Activated T-helper 17 cell treated with anti-CD3 and anti-CD28 coated beads, Interleukin-2, amount 50 U/mL, for 72 hours (primary cell): Measurements from ENCODE around the gene LTA. TPM values are rescaled to one million over a fixed set of nuclear protein-coding genes. Genes with fewer than 3 reads are reported as not detected.
"Not testable (repeated sequence)": the region's sequence is repeated elsewhere in the genome, so short reads cannot be mapped to it uniquely, and the experiment has no call there.

Experiments
- ATAC-seq: fragments of 150-1000 bp; cut with Tn5 transposase; replicated peaks from 2 replicates; pipeline ENCODE4 v1.10.0; 2021; ENCODE audit warnings: mild to moderate bottlenecking, moderate library complexity
- H3K27ac Mint-ChIP-seq: one replicate; pipeline ENCODE4 v1.8.0; 2022; ENCODE audit warnings: mixed read lengths
- H3K27me3 Mint-ChIP-seq: one replicate; pipeline ENCODE4 v1.8.0; 2022; ENCODE audit warnings: mixed read lengths
- H3K36me3 Mint-ChIP-seq: one replicate; pipeline ENCODE4 v1.8.0; 2022; ENCODE audit warnings: low read depth, mild to moderate bottlenecking, mixed read lengths
- H3K4me1 Mint-ChIP-seq: one replicate; pipeline ENCODE4 v1.8.0; 2022; ENCODE audit warnings: mixed read lengths
- H3K4me3 Mint-ChIP-seq: one replicate; pipeline ENCODE4 v1.8.0; 2022; ENCODE audit warnings: mild to moderate bottlenecking, mixed read lengths
- H3K9me3 Mint-ChIP-seq: one replicate; pipeline ENCODE4 v1.8.0; 2022; ENCODE audit warnings: mixed read lengths
- total RNA-seq, 2 donors: library from RNA; stranded (reverse); gene quantifications; one replicate each; pipeline ENCODE4 v1.2.3, GENCODE V29; 2022

LTA gene
- total RNA-seq, 2 donors from 2014 or later = 163 to 567 TPM

DNA sequence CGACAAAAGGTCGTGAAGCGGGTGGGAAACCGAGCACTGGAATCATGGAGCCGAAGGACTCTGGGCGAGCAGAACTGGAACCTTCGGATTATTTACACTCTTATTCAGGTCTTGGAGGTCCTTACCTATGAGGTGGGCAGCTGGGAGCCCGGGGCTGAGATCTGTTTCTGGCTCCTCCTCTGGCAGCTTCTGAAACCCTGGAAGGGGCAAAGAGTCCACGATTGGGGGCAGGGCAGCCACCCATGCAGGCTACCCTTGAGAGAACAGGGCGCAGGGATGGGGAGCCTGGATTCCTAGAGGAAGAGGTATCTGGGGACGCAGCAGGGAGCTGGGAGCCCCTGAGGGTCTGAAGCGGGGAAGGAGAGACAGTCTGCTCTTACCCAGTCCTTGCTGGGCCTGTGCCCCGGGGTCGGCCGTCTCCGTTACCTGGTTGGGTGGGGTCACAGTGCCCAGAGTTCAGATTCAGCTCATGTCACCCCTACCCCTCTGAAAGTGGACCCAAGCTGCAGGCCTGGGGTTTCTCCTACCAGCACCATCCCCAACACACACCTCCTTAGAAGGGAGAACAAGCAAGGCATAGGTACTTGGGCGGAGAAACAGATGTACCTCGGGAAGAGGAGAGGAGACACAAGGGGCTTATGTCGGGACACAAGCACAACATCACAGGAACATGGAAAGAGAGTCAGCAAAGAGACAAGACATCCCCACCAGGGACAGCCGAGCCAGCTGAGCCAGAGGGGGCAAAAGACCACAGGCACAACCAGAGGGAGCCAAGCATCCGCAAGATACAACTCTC, 9.5 kb downstream of the LTA start:
- Mint-ChIP-seq H3K36me3 (peaks cover 64% of the 10 kb centered on the region), H3K9me3 (no peaks in the 10 kb centered on the region), H3K27ac (peak overlapping the region; percentile 99), H3K4me3 (peak overlapping the region; percentile 100), H3K27me3 (no peaks in the 10 kb centered on the region), H3K4me1 (peaks cover 29% of the 10 kb centered on the region)
- no peak for ATAC-seq

DNA sequence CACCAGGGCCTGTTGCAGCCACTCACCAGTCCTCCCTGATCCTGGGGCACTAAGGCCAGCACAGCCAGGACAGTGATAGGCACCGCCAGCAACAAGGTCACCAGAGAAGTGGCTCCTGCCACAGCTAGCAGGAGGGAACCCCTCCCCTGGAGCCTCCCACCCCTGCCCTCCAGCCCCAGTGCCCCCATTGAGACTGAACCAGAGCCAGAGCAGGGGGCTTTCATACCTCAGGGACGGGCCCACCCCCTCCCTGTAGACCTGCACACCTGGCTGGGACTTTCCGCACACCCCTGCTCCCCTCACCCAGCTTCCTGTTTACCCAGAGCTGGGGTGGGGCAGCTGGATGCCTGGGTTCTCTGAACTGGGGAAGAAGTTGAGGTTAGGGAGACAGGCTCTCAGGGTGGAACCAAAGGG, 10.1 kb downstream of the LTA start, which contains the start of gene LTB:
LTB (minus strand) TSS at position 195 of the 414 bp plus-strand sequence; CDS start at position 188, 7 bp downstream.
- Mint-ChIP-seq H3K4me1 (peaks cover 34% of the 10 kb centered on the region), H3K36me3 (peaks cover 58% of the 10 kb centered on the region), H3K9me3 (no peaks in the 10 kb centered on the region), H3K4me3 (peak within 1 kb of the TSS; percentile 100), H3K27ac (peak within 1 kb of the TSS; percentile 99), H3K27me3 (no peaks in the 10 kb centered on the region)
- ATAC-seq = peak; percentile 14

DNA sequence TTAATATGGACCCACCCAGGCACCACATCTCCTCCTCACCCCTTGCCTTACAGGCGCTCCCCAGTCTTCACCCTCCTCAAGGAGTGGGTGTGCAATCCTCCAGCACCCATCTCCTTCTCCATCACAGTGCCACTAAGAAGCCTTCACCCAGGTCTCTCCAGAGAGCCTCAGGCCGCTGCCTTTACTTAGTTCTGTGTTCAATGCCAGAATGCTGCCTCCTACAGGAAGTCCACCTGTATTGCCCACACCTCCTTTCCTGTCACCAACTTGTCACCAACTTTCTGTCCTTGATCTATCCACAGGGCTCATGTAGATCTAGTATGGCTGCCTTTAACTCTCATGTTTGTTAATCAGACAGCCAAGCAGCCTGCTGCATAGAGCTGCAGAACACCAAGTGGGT, 13.4 kb downstream of the LTA start:
- peaks cover 26% of the 10 kb centered on the region for H3K36me3 Mint-ChIP-seq
- peaks cover 34% of the 10 kb centered on the region for H3K4me1 Mint-ChIP-seq
- H3K27me3 Mint-ChIP-seq = no peaks in the 10 kb centered on the region
- no peaks in the 10 kb centered on the region for H3K9me3 Mint-ChIP-seq
- peak overlapping the region; percentile 78 for H3K27ac Mint-ChIP-seq
- peak overlapping the region; percentile 82 for H3K4me3 Mint-ChIP-seq
- ATAC-seq = peak; percentile 28

DNA sequence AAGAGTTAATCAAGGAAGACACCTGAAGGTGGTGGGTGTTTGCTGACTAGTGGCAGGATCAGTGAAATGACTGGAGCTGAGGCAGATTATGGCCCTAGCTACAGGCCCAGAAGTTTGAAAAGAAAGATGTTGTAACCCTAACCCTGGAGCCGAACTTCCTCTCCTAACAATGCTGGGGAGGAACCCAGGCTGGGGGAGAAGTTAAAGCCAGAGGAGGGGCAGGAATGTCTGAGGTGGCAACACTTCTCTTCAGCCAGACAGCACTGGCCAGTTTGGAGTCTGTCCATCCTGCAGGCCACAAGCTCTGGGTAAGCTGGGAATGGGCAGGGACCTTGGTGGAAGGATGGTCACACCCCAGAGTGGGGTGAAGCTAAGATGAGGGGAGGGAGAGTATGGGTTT, 13.9 kb downstream of the LTA start, which contains the start of gene LST1:
LST1 (plus strand) TSS at position 270 of the 400 bp plus-strand sequence. CDS start 1,023 bp downstream, outside the sequence.
- H3K36me3 Mint-ChIP-seq = peaks cover 20% of the 10 kb centered on the region
- H3K27ac Mint-ChIP-seq = peak within 1 kb of the TSS; percentile 78
- peak within 1 kb of the TSS; percentile 82 for H3K4me3 Mint-ChIP-seq
- no peak for ATAC-seq
- no peaks in the 10 kb centered on the region for H3K27me3 Mint-ChIP-seq
- no peaks in the 10 kb centered on the region for H3K9me3 Mint-ChIP-seq
- H3K4me1 Mint-ChIP-seq = peaks cover 34% of the 10 kb centered on the region

DNA sequence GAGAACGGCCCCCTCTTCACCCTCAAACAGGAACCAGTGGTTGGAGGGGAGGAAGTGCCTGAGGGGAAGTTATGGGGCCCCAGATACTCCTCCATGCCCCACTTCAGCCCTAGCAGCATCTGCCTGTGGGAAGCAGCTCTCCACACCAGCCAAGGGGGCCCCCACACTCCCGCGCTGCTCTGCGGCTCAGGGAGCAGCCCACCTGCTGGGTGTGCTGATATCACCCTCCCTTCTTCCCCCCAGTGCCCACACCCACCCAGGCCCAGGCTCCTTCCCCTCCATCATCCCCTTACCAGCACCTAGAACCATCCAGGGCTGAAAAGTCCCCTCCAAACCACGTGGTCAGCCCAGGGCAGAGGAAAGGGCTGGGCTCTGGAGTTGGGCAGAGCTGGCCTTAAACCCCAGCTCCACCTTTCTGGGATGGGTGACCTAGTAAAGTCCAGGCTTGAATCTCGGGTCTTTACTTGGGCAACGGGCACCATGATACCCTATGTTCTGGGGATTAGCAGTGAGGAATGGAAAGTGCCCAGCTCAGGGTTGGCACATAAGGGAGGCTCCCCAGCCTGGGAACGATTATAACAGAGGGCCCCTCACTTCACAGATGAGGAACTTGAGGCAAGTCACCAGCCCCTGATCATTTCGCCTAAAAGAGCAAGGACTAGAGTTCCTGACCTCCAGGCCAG, 14.7 kb downstream of the LTA start:
- Mint-ChIP-seq H3K9me3 (no peaks in the 10 kb centered on the region), H3K27me3 (no peaks in the 10 kb centered on the region), H3K27ac (peak overlapping the region; percentile 78), H3K4me1 (peaks cover 34% of the 10 kb centered on the region), H3K36me3 (peaks cover 13% of the 10 kb centered on the region), H3K4me3 (peak overlapping the region; percentile 82)
- ATAC-seq = peak; percentile 21

DNA sequence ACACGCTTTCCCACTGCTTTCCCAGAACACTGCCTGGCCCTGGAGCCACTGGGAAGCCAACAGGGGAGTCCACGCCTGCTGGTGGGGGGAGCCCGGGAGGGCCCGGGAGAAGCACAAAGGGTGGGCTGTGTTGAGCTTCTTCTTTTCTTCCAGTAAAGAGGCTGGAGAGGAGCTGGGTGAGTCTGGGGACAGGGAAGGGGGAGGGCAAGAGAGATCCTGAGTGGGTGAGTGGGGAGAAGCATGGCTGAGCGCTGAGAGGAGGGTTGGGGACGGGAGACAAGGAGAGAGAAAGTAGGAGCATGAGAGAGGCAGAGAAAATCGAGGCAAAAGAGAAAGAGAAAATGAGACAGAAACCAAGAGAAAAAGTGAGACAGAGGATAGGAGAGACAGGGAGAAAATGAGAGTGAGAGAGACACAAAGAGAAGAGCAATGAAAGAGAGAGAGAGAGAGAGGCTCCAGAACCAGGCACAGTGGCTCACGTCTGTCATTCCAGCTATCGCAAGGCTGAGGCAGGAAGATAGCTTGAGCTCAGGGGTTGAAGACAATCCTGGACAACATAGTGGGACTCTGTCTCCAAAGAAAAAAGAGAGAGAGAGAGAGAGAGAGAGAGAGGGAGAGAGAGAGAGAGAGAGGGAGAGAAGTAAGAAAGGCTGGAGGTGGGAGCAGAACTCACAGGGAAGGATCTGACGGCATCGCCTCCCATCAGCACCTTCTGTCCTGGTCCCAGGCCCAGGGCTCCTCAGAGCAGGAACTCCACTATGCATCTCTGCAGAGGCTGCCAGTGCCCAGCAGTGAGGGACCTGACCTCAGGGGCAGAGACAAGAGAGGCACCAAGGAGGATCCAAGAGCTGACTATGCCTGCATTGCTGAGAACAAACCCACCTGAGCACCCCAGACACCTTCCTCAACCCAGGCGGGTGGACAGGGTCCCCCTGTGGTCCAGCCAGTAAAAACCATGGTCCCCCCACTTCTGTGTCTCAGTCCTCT, 16.0 kb downstream of the LTA start:
- Mint-ChIP-seq H3K4me3 (peak overlapping the region; percentile 82), H3K4me1 (peaks cover 35% of the 10 kb centered on the region), H3K9me3 (no peaks in the 10 kb centered on the region), H3K36me3 (peaks cover 2% of the 10 kb centered on the region), H3K27ac (peak overlapping the region; percentile 78), H3K27me3 (no peaks in the 10 kb centered on the region)
- peak; percentile 57 for ATAC-seq

DNA sequence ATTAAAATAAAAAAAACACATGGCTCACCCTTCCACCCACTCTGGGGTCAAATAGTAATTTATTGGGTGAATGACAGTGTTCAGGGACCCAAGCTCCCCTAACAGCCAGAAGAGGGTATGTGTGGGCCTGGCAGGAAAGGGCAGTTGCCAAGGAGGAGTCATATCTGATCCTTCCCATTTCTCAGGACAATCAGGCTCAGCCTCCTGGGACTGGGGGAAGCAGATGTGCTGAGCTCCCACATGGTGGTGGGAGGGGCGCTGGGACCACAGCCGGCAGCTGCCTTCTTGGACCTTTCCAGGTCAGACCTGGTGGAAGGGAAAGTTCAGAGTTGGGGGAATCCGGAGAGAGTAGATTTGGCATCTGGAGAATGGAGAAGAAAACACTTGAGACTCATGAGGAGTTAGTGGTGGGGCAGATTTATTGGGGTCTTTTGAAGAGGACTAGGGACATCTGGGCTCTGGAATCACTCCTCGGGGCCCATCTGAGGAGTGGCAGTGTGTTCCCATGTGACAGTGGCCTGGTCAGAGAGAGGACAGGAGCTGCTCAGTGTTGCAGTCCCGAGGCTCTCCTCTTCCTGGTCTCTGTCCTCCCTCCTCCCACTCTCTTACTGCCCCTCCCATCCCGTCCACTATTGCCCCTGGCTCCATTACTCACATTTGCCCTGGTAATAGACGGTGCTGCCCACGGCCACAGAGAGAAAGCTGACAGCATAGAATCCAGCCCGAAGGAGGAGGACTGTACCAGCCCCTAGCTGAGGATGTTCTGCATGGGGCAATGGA, 17.0 kb downstream of the LTA start:
- Mint-ChIP-seq H3K27me3 (no peaks in the 10 kb centered on the region), H3K4me1 (peaks cover 34% of the 10 kb centered on the region), H3K9me3 (no peaks in the 10 kb centered on the region), H3K36me3 (no peaks in the 10 kb centered on the region), H3K4me3 (peak overlapping the region; percentile 82), H3K27ac (peak overlapping the region; percentile 53)
- no peak for ATAC-seq

DNA sequence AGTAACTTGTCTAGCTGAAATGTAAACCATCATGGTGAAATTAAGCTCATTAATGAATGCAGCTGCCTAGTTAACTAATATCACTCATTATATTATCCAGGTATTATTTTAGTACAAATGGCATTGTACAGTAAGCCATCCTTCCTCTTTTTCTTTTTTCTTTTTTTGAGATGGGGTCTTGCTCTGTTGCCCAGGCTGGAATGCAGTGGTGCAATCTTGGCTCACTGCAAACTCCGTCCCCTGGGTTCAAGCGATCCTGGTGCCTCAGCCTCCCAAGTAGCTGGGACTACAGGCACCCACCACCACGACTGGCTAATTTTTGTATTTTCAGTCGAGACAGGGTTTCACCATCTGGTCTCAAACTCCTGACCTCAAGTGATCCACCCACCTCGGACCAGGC, 18.6 kb downstream of the LTA start:
- H3K36me3 Mint-ChIP-seq, H3K27ac Mint-ChIP-seq, H3K4me3 Mint-ChIP-seq, H3K27me3 Mint-ChIP-seq, ATAC-seq, H3K9me3 Mint-ChIP-seq: not testable (repeated sequence)
- peaks cover 31% of the 10 kb centered on the region for H3K4me1 Mint-ChIP-seq

DNA sequence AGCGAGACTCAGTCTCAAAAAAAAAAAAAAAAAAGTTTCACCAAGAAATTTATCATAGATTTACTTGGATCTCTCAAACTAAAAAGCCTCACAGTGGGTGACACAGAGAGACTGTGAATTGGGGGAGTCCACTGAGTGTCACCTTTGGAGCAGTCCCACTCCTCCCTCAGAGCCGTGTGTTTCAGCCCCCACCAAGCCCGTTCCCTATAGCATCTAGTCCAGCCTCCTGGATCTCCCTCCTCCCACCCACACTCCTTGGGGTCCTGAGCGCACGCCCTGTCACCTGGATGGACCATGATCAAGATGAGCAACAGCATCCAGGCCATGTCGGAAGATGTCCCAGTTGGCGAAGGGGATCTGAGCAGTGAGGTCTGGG, 20.3 kb downstream of the LTA start:
- Mint-ChIP-seq H3K9me3 (no peaks in the 10 kb centered on the region), H3K27ac (peak overlapping the region; percentile 78), H3K4me1 (peaks cover 26% of the 10 kb centered on the region), H3K27me3 (no peaks in the 10 kb centered on the region), H3K4me3 (peak overlapping the region; percentile 68), H3K36me3 (no peaks in the 10 kb centered on the region)
- ATAC-seq = peak; percentile 1

DNA sequence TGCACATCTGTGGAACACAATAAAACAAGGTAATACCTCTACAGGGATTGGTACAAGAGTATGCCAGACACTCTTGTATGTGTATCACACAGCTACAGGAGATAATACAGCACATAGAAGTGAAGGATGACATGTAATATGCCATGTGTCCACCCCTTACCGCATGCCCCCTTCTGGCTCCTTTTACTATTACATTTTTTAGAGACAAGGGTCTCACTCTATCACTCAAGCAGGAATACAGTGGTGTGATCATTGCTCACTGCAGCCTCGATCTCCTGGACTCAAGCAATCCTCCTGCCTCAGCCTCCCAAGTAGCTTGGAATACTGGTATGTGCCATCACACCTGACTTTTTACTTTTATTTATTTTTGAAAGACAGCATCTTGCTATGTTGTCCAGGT, 24.9 kb downstream of the LTA start:
- Mint-ChIP-seq H3K27me3 (no peaks in the 10 kb centered on the region), H3K9me3 (no peaks in the 10 kb centered on the region), H3K4me3 (peak overlapping the region; percentile 42), H3K27ac (peak overlapping the region; percentile 48), H3K4me1 (peaks cover 20% of the 10 kb centered on the region), H3K36me3 (no peaks in the 10 kb centered on the region)
- ATAC-seq = peak; percentile 68

DNA sequence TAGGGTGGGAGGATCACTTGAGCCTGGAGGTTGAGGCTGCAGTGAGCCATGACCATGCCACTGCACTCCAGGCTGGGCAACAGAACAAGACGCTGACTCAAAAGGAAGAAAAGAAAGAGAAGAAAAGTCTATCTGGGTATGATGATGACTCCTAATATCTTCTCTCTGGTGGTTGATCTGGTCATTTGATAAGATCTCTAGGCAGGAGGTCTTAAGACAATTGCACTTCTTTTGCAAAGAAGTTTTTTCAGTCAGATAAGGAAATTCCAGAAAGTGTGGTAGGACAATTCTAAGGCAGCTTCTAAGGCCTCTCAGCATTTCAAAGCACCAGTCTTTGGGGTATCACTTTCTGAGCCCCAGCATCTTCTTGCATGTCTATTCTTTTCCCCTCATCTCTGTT, 35.2 kb downstream of the LTA start:
- ATAC-seq = no peak
- Mint-ChIP-seq H3K9me3 (no peaks in the 10 kb centered on the region), H3K36me3 (no peaks in the 10 kb centered on the region), H3K4me1 (no peaks in the 10 kb centered on the region), H3K4me3 (no peak overlapping the region), H3K27ac (no peak overlapping the region), H3K27me3 (no peaks in the 10 kb centered on the region)

DNA sequence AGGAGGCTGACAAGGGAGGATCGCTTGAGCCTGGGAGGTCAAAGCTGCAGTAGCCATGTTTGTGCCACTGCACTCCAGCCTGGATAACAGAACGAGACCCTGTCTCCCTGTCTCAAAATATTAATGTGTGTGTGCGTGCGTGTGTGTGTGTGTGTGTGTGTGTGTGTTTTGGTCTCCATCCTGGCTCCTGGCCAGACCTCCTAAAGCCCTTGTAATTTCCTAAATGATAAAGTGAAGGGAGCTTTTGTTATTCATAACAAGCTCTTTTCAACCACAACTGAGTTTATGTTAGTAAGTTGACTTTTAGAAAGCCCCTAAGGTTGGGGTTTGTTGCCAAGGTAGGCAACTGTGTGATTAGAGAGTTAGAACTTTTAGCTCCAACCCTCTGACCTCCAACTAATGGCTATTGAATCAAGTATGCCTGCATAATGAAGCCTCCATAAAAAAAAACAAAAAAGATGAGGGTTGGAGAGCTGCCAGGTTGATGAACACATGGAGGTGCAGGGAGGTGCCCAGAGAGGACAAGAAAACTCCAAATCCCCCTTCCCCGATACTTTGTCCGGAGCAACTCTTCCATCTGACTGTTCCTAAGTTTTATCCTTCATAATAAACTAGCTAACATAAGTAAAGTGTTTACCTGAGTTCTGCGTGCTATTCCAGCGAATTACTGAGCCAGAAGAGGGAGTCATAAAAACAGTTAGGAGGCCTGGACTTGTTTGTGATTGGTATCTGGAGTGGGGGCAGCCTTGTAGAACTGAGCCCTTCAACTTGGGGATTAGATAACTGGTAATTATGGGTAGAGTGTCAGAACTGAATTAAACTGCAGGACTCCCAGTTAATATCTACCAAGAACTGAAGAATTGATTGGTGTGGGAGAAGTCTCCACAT, 37.7 kb downstream of the LTA start:
- no peak for ATAC-seq
- Mint-ChIP-seq H3K36me3 (no peaks in the 10 kb centered on the region), H3K4me1 (no peaks in the 10 kb centered on the region), H3K4me3 (no peak overlapping the region), H3K27ac (no peak overlapping the region), H3K9me3 (no peaks in the 10 kb centered on the region), H3K27me3 (no peaks in the 10 kb centered on the region)

DNA sequence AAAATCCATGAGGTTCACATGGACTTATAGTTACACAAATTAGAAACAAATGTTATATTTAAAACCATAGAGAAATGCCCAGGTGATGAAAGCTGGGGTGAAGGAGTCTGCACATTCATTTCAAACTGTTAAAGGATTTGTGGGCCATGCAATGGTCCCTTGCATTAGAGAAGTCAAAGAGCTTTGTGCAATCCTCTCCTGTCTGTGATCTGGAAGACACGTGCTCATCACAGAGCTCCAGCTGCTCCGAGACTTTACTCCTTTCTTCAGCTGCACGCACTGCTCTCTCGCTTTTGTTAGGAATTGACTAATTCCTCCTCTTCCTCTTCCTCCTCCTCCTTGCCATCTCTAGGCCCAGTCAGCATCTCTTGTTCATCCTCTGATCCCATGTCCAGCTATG, 38.9 kb downstream of the LTA start:
- no peak for ATAC-seq
- Mint-ChIP-seq H3K9me3 (no peaks in the 10 kb centered on the region), H3K27me3 (no peaks in the 10 kb centered on the region), H3K4me1 (peaks cover 3% of the 10 kb centered on the region), H3K27ac (no peak overlapping the region), H3K4me3 (no peak overlapping the region), H3K36me3 (no peaks in the 10 kb centered on the region)
